NCI-H2107 treated with DMSO at 0.1 percent for 48 hours (cell line): ENCODE results near the gene WDR81.
"Not testable (repeated sequence)": the region's sequence is repeated elsewhere in the genome, so short reads cannot be mapped to it uniquely, and the experiment has no call there.

Source experiments
- DNase-seq: peaks from one replicate; lab custom pipeline; 2025; ENCODE audit not compliant: unreplicated experiment; lab: John Stamatoyannopoulos, UW

WDR81 gene

DNA sequence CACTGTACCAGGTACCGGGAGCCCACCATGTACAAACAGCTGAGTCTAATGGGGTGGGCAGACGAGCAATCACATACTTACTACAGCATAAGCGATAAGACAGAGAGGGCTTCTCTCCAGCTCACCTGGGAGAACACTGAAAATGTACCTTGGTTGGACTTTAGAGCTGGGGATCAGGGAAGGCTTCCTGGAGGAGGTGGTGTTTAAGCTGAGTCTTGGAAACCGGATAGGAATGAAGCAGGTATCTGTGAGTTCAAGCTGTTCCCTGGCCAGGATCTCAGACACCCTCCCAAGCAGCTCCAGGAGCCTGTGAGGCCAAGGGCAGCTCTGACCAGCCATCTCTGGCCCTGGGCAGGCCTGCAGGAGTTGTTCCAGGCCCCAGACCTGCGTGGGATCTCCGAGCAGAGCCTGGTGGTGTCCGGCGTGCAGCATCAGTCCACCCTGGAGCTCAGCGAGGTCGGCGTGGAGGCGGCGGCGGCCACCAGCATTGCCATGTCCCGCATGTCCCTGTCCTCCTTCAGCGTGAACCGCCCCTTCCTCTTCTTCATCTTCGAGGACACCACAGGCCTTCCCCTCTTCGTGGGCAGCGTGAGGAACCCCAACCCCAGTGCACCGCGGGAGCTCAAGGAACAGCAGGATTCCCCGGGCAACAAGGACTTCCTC lies 29.4 kb downstream of the WDR81 start:
- no peak for DNase-seq

DNA sequence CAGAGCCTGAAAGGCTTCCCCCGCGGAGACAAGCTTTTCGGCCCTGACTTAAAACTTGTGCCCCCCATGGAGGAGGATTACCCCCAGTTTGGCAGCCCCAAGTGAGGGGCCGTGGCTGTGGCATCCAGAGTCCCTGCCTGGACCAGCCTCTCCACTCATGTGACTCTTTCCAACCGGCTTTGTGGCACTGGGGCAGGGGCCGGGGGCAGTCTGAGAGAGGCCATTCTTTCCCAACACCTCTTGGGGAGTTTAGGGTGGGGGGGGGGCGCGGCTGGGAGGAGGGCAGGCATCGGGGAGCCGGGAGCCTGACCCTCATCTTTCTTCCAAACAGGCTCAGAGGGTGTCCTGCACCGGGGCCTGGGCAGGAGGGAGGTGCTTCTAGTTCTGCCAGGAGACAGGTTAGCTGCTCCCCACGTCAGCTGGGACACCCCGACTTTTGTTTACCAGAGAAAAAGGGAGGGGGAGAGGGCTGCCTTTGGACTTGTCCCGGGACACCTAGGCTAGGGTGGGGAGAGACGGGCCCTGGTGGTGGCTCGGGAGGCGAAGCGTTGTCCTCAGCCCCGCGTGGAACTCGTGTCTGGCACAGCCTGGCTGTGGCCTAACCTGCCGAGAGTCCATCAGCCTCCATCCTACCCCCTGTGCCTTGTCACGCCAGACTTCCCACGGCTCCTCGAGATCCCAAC lies 30.1 kb downstream of the WDR81 start:
- no peak for DNase-seq

DNA sequence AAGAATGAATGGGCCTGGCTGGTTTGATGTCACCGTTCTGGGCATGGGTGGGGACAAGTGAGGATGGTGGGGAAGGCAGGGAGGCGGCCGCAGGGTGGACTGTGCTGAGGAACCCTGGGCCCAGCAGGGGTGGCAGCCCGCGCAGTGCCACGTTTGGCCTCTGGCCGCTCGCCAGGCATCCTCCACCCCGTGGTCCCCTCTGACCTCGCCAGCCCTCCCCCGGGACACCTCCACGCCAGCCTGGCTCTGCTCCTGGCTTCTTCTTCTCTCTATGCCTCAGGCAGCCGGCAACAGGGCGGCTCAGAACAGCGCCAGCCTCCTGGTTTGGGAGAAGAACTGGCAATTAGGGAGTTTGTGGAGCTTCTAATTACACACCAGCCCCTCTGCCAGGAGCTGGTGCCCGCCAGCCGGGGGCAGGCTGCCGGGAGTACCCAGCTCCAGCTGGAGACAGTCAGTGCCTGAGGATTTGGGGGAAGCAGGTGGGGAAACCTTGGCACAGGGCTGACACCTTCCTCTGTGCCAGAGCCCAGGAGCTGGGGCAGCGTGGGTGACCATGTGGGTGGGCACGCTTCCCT lies 30.8 kb downstream of the WDR81 start:
- DNase-seq, result no peak

DNA sequence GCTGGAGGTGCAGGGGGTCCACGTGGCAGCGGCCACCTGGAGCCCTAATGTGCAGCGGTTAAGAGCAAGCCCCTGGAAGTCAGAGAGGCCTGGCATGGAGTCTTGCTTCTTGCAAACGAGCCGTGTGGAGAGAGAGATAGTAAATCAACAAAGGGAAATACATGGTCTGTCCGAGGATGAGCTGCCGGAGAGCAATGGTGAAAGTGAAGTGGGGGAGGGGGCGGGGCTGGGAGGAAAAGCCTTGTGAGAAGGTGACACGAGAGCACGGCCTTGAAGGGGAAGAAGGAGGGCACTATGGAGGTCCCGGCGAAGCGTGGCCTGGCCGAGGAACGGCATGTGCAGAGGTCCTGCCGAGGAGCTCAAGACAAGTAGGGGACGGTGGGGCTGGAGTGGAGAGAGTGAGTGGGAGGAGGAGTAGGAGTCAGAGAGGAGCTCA lies 31.3 kb downstream of the WDR81 start:
- no peak for DNase-seq

DNA sequence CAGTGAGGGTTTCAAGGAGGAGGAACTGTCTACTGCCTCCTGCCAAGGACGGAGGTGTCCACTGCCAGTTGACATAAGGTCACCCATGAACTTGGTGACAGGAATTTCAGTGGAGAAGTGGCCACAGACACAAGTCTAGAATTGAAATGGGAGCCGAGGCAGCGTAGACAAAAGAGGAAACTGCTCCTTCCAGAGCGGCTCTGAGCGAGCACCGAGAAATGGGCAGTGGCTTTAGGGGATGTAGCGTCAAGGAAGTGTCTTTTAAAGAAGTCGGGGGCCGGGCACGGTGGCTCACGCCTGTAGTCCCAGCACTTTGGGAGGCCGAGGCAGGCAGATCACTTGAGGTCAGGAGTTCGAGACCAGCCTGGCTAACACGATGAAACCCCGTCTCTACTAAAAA lies 34.3 kb downstream of the WDR81 start:
- DNase-seq, result no peak

DNA sequence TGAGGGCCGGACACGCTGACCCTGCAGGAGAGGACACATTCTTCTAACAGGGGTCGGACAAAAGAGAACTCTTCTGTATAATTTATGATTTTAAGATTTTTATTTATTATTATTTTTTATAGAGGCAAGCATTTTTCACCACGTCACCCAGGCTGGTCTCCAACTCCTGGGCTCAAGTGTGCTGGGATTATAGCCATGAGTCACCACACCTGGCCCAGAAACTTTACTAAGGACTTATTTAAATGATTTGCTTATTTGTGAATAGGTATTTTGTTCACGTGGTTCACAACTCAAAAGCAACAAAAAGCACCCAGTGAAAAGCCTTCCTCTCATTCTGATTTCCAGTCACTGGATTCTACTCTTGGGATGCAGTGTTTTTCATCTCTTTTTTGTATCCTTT lies 35.0 kb downstream of the WDR81 start:
- DNase-seq, result no peak

DNA sequence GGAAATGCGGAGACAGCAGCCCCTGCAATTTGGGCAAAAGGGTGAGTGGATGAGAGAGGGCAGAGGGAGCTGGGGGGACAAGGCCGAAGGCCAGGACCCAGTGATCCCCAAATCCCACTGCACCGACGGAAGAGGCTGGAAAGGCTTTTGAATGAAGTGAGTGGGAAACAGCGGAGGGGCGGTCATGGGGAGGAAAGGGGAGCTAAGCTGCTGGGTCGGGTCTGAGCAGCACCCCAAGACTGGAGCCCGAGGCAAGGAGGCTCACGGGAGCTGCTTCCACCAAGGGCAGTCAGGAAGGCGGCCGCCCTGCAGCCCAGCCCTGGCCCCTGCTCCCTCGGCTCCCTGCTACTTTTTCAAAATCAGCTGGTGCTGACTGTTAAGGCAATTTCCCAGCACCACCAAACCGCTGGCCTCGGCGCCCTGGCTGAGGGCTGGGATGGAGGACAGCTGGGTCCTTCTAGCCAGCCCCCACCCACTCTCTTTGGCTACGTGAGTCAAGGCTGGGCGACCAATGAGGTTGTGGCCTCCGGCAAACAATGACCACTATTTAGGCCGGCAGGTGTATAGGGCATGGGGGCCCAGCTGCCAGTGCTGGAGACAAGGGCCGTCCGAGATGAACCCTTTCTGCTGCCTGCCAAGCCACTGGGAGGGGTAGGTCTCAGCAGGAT lies 37.9 kb downstream of the WDR81 start:
- DNase-seq, result no peak

DNA sequence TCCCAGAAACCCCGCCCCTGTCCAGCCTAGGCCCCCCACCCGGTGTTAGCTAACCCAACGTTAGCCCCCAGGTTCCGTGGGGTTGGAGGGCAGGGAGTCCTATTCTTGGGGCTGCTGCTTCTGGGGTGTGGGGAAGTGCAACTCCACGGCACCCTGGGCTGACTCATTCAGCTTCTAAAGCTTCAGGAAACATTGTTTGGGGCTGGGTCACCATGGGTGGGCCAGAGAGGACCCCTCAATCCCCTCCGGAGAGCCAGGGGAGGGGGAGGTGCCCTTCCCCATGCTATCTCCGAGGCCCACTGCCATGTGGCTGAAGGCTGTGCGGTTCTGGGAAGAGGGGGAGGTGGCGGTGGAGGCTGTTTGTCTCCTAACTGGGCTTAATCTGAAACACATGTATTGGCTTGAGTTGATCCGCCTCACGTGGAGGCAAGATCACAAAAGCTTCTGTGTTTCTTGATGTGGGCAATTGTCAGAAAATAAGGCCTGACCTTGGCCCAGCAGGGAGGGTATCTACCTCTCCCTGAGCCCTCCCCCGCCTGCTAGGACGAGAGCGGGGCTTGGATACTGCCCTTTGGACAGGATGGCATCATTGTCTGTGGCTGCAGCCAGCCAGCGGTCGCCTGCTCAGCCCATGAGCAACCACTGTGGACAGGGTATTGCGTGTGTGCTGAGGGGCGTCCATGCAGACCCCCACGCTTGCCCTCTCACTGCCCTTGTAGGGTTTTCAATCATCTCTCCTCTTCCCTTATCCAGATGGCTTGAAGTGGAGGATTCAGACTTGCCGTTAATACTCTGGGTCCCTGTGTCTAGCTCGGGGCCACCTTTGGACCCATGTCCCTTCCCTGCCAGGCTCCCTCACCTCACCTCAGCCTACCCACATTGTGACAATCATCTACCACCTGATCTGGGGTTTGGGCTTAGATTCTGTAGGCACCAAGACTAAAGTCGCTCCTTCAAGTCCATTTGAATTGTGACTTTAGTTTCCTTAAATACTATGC lies 38.7 kb downstream of the WDR81 start:
- no peak for DNase-seq

DNA sequence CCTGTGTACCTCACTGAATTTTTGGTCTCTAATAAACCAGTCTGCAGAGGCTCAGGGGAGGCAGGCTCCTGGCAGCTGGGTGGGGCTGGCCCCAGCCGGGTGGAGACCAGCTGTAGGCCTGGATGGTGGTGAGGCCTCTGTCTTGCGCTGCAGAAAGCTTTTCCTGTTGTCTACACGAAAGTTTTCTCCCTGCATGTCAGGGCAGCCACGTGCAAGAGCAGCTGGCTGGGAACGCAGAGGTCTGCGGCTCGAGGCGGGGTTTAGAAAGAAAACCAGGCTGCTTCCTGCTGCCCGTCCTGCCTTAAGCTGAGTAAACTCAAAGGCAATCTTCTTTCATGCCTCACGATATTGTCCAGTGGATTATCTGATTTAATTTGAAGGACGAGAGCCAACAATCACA lies 39.8 kb downstream of the WDR81 start:
- DNase-seq, result no peak

DNA sequence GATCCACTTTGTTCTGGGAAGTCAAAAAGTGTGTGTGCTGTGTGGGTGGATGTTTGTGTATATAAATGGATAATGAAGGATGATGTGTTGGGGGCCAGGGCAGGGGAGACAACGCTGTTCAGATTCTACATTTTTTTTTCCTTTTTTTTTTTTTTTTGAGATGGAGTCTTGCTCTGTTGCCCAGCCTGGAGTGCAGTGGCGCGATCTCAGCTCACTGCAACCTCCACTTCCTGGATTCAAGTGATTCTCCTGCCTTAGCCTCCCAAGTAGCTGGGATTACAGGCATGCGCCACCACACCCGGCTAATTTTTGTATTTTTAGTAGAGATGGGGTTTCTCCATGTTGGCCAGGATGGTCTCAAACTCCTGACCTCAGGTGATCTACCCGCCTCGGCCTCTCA lies 40.2 kb downstream of the WDR81 start:
- not testable (repeated sequence) for DNase-seq

DNA sequence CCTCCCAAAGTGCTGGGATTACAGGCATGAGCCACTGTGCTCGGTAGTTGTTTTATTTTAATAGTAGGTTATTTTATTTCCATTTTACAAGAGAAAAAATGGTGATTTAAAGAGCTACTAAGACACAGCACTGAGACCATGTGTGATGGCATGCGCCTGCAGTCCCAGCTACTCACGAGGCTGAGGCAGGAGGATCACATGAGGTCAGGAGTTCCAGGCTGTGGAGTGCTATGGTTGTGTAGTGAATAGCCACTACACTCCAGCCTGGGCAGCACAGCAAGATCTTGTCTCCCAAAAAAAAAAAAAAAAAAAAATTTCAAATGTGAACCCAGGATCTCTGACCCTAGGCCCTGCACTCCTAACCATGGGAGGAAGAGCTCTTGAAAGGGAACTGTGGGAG lies 41.1 kb downstream of the WDR81 start:
- no peak for DNase-seq

DNA sequence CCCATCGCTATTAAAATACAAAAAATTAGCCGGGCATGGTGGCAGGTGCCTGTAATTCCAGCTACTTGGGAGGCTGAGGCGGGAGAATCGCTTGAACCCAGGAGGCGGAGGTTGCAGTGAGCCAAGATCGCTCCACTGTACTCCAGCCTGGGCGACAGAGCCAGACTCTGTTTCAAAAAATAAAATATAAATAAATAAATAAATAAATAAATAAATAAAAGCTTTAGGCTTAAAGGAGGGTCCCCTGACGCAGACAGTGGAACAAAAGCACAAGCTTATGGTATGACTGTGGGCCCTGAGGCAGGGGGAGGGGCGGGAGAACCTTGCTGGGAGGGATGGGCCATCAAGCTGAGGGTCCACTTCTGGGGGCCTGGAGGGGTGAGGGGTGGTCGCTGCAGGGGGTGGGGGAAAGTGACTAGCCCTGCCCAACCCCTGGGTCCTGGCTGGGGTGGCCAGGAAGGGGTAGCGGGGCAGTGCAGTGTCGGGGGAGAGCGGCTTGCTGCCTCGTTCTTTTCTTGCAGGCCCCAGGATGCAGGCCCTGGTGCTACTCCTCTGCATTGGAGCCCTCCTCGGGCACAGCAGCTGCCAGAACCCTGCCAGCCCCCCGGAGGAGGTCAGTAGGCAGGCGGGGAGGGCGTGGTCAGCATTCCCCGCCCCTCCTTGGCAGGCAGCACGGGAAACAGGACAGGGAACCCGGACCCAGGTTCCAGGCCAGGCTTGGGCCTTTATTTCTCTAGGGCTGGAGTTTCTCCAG lies 42.1 kb downstream of the WDR81 start:
- no peak for DNase-seq

DNA sequence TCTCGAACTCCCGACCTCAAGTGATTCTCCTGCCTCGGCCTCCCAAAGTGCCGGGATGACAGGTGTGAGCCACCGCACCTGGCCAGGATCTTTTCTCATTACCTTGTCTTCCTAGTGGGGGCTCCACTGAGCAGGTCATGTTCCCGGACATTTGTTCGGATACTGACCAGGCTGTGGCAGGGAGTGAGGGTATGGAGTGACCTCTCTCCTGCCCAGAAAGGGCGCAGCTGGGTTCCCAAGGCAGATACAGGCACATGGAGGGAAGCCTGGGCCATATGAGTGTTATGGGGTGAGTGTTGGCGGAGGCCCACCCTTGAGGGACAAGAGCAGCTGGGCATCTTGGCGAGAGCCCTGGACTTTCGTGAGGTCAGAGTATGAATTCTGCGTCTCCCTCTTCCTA lies 42.9 kb downstream of the WDR81 start:
- no peak for DNase-seq

DNA sequence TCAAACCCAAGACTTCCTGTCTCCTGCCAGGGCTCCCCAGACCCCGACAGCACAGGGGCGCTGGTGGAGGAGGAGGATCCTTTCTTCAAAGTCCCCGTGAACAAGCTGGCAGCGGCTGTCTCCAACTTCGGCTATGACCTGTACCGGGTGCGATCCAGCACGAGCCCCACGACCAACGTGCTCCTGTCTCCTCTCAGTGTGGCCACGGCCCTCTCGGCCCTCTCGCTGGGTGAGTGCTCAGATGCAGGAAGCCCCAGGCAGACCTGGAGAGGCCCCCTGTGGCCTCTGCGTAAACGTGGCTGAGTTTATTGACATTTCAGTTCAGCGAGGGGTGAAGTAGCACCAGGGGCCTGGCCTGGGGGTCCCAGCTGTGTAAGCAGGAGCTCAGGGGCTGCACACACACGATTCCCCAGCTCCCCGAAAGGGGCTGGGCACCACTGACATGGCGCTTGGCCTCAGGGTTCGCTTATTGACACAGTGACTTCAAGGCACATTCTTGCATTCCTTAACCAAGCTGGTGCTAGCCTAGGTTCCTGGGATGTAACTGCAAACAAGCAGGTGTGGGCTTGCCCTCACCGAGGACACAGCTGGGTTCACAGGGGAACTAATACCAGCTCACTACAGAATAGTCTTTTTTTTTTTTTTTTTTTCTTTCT lies 45.4 kb downstream of the WDR81 start:
- no peak for DNase-seq

DNA sequence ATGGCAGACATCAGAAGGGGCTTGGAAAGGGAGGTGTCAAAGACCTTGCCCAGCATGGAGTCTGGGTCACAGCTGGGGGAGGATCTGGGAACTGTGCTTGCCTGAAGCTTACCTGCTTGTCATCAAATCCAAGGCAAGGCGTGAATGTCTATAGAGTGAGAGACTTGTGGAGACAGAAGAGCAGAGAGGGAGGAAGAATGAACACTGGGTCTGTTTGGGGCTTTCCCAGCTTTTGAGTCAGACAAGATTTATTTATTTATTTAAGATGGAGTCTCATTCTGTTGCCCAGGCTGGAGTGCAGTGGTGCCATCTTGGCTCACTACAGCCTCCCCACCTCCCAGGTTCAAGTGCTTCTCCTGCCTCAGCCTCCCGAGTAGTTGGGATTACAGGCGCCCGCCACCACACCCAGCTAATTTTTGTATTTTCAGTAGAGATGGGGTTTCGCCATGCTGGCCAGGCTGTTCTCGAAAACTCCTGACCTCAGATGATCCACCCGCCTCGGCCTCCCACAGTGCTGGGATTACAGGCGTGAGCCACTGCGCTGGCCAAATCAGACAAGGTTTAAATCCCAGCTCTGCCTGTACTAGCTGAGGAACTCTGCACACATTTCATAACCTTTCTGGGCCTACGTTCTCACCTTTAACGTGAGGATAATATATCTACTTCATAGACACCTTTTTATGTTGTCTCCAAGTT lies 48.6 kb downstream of the WDR81 start:
- not testable (repeated sequence) for DNase-seq

DNA sequence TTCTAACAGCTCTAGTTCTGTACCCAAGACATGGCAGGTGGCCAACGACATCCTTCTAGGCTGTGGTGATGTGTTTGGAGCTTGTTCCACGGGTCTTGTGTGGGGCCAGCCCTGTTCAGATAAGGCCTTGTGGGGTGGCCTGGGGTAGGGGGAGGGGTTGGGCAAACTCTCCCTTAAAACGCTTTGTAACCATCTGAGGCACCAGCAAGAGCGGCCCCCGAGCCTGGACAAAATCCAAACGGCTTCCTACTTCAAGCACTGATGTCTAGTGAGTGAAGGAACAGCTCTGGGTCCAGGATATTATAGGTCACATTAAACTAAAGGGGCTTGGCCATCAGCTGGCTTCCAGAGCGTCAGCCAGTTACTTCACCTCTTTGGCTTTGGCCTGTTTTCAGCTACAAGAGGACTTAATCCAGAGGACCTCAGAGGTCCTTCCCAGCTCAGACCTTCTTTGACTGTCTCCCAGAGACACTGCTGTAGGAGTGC lies 49.2 kb downstream of the WDR81 start:
- no peak for DNase-seq

DNA sequence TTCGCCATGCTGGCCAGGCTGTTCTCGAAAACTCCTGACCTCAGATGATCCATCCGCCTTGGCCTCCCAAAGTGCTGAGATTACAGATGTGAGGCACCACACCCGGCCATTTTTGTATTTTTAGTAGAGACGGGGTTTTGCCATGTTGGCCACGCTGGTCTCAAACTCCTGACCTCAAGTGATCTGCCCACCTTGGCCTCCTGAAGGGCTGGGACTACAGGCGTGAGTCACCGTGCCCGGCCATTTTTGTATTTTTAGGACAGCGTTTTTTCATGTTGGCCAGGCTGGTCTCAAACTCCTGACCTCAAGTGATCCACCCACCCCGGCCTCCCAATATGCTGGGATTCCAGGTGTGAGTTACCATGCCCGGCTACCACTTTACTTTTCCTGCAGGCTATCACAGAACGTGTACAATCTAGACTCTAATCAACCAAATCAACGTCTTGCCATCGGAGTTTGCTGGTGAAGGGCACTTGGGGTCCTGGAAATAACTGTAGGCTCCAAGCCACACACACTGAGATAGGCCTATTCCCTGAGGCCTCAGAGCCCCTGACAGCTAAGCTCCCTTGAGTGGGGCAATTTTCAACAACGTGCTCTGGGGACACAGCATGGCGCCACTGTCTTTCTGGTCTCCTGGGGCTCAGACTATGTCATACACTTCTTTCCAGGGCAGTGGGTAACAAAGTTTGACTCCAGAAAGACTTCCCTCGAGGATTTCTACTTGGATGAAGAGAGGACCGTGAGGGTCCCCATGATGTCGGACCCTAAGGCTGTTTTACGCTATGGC lies 50.1 kb downstream of the WDR81 start:
- DNase-seq, result no peak

DNA sequence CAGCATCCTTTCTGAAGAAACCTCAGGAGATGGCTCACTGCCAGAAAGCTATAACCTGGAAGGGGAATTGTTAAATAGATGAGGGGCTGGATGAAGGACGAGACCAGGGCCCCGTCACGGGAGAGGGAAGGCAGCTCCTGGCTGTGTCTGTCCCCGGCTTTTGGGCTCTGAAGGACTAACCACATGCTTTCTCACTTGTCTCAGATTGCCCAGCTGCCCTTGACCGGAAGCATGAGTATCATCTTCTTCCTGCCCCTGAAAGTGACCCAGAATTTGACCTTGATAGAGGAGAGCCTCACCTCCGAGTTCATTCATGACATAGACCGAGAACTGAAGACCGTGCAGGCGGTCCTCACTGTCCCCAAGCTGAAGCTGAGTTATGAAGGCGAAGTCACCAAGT lies 51.8 kb downstream of the WDR81 start:
- no peak for DNase-seq
